Stimulated activated CD4-positive, alpha-beta T cell treated with anti-CD3 and anti-CD28 coated beads, Interleukin-12 subunit alpha, Interleukin-12 subunit beta, amount 100 ng/mL, for 24 hours (primary cell): ENCODE results near the gene SMYD3.

Source experiments
- DNase-seq, 2 experiments: peaks; one replicate each; pipeline ENCODE4 v3.0.0-alpha.2; 2020; ENCODE audit warnings: low read depth in 2 of 2

The SMYD3 gene

GRCh38 chr1:246506674-246507481 lies at the start of gene SMYD3:
Gene SMYD3 (minus strand): TSS chr1:246507279.
- peak; percentile 45 to 59 for DNase-seq

DNA sequence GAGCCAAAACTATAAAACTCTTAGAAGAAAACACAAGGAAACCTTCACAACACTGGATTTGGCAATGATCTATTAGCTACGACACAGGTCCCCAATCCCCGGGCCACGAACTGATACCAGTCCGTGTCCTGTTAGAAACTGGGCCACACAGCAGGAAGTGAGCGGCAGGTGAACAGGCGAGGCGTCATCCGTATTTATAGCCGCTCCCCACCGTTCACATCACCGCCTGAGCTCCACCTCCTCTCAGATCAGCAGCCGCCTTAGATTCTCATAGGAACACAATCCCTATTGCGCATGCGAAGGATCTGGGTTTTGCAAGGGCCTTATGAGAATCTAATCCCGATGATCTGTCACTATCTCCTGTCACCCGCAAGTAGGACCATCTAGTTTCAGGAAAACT lies 47.1 kb upstream of the SMYD3 start:
- no peak for DNase-seq

- DNase-seq = no peak
Measured at GRCh38 chr1:246552110-246552509, 45.0 kb upstream of the SMYD3 start.

GRCh38 chr1:246550402-246550801 lies 43.3 kb upstream of the SMYD3 start:
- no peak for DNase-seq

GRCh38 chr1:246549665-246550064 lies 42.6 kb upstream of the SMYD3 start:
- DNase-seq = no peak

DNA sequence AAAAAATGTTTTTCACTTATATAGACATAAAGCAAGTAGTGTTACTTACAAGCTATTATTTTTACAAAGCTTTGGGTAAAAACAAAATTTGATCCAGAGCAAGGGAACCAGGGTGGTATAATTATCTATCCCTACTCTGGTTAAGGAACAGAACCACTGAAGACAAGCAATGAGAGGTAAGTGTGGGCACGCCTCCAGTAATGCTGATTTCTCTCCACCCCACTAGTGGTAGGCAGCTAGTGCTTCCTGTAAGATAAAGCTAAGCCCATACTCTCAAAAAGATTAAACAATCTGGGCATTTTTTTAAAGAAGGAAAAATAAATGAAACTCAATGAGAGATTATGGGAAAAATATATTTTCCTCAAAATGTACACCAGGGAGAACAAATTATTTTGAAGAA lies 36.9 kb upstream of the SMYD3 start:
- no peak for DNase-seq

DNA sequence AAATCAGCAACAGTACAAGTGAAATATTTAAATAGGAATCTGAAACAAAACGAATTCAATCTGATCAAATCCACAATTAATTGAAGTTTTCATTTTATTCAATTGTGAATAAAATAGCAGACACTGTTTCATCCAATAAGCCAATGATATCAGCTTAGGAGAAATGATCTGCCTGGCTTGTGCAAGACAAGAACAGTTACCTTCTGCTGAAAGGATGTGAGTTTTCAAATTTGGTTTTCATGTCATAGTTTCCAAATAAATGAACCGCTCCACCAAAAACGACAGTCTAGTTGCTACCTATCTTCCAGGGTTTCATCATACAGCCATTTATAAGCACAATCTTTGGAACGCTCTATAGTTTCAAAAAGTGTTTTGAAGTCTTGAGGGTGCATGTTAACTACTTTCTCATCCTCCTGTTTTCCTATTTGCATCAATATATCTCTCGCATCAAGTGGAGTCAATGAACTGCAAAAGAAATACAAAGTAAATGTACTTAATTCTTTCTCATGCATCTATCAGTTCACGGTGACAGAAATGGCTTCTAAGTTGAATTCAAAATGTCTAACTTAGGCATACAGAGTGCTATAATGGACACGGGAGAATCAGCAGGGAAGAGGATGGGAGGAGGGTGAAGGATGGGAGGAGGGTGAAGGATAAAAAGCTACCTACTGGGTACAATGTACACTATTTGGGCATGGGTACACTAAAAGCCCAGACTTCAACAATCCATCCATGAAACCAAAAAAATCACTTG lies 33.8 kb upstream of the SMYD3 start:
- DNase-seq = no peak

GRCh38 chr1:246537887-246538286 lies 30.8 kb upstream of the SMYD3 start:
- DNase-seq = no peak

- no peak for DNase-seq
Measured at GRCh38 chr1:246537441-246537840, 30.4 kb upstream of the SMYD3 start.

DNA sequence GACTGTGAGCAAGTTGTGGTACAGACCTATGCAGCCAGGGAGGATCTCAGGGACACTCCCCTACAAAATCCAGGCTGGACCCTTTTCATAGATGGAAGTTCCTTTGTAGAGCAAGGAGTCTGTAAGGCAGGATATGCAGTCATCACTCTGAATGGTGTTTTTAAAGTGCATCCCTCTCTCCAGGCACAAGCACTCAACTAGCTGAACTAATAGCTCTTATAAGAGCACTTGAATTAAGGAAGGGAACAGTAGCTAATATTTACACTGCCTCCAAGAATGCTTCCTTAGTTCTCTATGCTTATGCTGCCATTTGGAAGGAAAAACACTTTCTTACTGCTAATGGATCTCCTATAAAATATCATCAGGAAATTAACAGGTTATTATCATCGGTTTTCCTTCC lies 27.0 kb upstream of the SMYD3 start:
- DNase-seq = no peak

DNA sequence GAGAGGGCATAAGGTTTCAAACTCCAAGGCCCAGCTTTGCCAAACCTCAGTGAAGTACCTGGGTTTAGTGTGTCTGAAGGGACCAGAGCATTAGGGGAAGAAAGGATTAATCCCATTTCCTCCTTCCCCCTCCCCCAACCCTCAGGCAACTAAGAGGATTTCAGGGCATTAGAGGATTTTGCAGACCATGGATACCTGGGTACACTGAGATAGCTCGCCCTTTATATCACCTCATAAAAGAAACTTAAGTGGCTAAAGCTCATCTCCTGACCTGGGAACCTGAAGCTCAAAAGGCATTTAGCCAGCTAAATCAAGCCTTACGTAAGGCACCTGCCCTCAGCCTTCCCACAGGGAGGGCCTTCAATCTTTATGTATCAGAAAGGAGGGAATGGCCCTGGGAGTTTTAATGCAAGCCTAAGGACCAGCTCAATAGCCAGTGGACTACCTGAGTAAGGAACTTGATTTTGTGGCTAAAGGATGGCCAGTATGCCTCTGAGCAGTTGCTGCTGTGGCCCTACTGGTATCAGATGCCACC lies 26.4 kb upstream of the SMYD3 start:
- no peak for DNase-seq

GRCh38 chr1:246532519-246532918 lies 25.4 kb upstream of the SMYD3 start:
- DNase-seq = no peak

DNA sequence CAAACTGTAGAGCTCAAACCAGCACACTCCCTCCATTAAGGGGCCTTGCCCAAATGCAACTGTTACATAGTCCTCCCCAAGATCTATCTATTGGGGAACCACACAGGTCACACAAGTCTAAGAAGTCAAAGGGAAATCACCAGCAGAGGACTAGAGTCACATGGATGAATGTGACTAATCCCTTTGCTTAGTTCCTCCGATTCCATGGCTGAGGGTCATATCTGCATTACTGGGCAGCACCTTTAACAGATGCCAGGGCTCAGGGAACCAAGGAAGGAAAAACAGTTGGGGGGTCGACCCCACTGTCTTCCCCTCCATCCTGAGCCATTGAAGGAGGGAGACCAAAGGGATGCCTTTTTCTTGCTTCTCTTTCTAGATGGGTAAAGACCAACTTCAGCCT lies 23.4 kb upstream of the SMYD3 start:
- no peak for DNase-seq

GRCh38 chr1:246528933-246529731 lies 22.1 kb upstream of the SMYD3 start:
- no peak for DNase-seq

DNA sequence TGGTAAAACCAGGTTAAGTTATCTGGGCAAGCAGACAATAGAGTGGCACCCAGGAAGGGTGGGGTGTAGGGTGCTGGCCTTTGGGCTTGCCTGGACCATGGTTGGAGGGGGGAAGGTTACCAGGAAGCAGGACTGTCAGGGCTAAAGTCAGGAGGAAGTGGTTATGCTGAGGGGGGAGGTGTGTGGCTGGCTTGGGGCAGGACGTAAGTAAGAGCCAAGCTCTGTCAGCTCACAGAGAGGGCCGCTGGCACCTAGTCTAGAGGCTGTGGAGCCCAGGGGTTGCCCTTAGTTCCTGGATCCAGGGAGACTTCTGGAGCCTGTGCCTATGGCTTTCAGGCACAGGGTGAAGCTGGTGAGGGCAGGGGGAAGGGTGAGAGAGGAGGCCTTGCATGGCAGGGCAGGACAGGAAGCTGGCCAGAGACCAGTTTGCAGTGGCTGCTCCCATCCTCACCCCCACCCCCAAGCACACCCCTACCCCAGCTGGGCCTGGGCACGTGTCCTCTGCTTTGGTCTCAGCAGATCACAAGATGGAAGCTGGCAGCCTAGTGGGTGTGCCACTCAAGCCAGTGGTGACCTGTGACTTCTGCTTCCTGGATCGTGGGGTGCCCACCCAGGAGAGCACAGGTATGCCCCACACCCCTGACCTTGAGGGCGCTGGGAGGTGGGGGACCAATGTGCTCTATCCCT lies 20.5 kb upstream of the SMYD3 start:
- DNase-seq = no peak

DNA sequence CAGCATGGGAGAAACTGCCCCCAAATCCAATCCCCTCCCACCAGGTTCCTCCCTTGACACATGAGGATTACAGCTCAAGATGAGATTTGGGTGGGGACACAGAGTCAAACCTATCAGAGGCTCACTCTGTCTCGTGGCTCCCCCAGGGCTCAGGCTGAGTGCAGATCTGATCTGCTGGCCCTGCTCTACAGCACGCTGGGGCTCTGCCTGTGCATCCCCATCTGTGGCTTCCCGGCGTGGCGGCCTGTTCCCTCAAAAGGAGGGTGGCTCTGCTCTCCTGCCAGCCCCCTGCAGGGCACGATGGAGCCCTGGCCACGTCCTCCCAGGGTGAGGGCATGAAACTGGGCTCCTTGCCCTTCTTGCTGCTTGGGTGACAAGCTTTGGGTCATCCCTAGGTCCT lies 19.8 kb upstream of the SMYD3 start:
- no peak for DNase-seq

DNA sequence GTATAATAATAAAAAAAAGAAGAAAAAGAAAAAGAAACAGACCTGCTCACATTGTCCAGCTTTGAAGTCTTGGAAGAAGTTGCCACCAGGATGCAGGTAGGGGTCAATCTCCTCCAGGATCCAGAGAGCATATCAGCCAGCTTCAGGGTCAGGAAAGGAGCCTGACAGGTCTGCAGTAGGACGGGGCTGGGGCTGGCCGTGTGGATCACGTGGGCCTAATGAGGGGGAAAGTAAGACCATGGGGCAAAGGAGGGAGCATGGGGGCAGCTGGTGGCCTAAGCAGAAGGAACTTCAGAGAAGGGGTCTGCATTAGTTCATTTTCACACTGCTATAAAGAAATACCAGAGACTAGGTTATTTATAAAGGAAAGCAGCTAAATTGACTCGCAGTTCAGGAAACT lies 19.3 kb upstream of the SMYD3 start:
- DNase-seq = no peak

DNA sequence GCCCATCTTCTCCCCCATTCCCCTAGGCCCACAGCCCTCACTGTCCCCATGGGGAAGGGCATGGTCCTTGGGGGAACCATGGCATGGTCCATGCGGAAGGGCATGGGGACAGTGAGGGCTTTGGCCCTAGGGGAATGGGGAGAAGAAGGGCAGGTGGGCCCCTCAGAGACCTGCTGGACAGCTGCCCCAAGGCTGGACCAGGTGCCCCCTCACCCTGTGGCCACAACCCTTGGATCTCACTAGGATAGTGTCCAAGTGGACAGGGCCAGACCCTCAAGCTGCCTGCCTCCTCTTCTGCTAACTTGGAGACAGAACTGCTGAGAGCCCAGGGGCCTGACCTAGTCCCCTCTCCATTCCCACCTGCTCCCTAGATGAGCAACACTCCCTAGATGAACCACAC lies 12.4 kb upstream of the SMYD3 start:
- DNase-seq = no peak

DNA sequence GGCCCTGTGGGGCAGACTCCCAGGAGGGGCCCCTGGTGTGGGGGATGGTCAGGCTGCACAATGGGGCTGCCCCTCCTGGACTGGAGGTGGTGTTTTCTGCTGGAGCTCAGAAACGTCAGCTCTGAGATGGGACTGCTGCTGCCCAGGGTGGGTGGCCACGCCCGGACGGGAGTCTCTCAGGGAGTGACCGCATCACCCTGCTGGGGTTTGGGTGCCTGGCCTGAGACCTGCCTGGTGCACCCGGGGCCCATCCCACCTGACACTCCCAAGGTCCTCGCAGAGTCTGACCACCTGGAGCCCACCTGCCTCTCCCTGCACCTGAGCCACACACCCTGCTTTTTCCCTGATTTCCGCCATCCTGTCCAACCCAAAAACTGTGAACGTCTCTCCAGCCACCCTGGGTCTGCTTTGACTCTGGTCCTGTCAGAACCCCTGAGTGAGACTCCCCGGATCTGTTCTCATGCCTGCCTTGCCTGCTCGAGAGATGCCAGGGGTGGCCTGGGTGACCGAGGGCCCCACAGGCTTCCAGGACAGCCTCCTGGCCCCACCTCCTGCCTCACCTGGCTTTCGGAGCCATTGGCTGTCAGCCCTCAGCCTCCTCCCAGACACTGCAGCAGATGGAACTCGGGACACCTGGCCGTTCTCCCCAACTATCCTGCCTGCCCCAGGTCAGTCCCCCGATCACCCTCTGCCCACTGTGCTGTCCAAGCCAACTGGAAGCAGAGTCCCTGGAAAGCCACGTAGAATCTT lies 11.6 kb upstream of the SMYD3 start:
- DNase-seq = no peak

DNA sequence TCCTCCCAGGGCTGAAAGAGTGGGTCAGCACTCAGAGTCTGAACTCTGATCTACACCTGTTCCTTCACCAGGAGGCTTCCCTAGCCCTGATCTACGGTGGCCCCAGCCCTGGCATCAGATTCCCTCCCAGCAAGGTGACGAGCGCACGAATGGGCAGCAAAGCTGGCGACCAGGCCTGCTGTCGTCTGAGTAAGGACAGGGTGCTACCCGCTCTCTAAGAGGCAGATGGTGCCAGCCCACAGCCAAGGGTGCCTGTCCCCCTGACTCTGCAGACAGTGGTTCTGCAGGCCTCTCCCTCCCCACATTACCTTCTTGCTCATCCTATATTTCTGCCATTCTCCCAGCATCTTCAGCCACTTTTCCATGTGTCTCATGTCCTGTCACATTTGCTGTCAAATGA lies 10.3 kb upstream of the SMYD3 start:
- no peak for DNase-seq

DNA sequence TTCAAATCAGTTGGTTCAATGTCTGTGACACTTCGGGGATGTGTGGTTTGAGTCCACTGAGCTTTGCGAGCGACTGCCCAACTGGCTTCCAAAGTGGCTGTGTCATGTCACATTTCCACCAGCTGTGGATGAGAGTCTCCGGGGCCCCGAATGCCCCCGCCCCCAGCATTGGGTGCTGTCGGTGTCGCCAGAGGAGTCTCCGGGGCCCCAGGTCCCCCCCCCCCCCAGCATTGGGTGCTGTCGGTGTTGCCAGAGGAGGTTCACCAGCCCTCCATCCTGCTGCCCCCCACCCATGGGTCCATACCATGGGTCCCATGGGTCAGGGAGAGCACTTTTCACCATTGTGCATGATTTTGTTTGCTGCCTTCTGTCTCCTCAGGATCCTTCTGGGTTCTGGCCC lies 9.0 kb upstream of the SMYD3 start:
- no peak for DNase-seq
